Measurements from ENCODE around the gene MXRA8.

- no peak for TF ChIP-seq CTCF (IDR thresholded peaks at IDR 0.05)
- no peak for TF ChIP-seq MAZ (IDR thresholded peaks at IDR 0.05; ENCODE audit: borderline replicate concordance, low read depth, low read length)
- no peak for TF ChIP-seq EP300 (IDR thresholded peaks at IDR 0.05)
- TF ChIP-seq PBX3 (IDR thresholded peaks at IDR 0.05): no peak
- no peak for TF ChIP-seq MAFK (IDR thresholded peaks at IDR 0.05; ENCODE audit: partially characterized antibody)
- no peak for TF ChIP-seq POLR2A (IDR thresholded peaks at IDR 0.05; ENCODE audit: low read length)
Measured at GRCh38 chr1:1381294-1381693, 22.9 kb upstream of the MXRA8 start.
